NCI-H1105 treated with DMSO at 0.1 percent for 48 hours (cell line): ENCODE results near the gene CRIP2.

ENCODE experiments used
- DNase-seq: peaks from one replicate; lab custom pipeline; 2025; lab: John Stamatoyannopoulos, UW

CRIP2 gene

DNA sequence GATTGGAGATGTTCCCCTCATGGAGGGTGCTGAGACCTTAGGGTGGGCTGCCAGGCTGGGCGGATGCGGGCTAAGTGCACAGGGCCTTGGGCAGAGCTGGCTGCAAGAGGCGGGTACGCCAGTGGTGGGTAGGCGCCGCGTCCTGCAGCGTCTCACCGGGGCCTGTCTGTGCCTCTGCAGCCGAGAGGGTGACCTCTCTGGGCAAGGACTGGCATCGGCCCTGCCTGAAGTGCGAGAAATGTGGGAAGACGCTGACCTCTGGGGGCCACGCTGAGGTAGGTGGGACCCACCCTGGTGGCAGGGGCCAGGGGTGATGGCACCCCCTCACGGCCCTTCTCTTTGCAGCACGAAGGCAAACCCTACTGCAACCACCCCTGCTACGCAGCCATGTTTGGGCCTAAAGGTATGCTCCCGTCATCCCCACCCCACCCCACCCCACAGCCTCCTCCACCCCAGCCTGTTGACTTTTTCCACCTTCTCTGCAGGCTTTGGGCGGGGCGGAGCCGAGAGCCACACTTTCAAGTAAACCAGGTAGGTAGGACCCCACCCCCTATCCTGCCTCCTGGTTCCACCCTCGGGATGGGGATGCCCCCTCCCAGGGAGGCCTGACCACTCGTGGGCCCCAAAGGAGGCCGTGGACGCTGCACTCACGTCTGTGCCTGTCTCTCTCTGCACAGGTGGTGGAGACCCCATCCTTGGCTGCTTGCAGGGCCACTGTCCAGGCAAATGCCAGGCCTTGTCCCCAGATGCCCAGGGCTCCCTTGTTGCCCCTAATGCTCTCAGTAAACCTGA is 13.6 kb downstream of the CRIP2 start:
- DNase-seq = no peak

DNA sequence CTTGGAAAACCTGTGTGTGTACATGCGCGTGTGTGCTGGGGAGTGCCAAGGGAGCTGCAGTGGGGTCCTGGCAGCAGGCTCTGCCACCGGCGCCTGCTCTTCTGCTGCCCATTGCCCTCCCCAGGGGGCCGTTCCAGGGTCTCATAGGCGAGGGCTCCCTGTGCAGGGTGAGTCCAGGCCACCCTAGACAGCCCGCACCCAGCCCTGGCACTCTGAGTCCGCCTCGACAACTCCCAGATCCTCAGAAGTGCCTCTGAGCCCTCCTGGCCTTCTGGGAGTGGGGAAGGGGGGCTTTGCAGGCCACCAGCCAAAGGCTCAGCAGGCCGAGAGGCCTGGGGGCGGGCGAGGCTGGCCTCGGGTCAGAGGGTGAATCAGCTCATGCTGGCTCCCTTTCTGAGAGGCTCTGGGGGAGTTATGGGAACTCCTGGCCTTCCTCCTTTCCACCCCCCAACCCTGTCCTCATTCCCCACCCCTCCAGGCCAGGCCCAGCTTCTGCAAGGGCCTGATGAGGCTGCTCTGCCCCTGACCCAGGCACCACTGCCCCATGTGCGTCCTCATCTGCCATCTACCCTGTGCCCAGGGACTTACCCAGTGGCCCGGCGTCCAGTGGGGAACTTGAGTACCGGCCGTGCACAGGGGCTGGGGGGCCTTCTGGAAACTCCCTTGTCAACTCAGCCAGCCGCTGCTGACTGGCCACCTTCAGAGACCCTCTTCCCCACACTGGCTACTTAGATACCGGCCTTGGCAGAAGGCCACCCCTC is 14.3 kb downstream of the CRIP2 start:
- DNase-seq = no peak

DNA sequence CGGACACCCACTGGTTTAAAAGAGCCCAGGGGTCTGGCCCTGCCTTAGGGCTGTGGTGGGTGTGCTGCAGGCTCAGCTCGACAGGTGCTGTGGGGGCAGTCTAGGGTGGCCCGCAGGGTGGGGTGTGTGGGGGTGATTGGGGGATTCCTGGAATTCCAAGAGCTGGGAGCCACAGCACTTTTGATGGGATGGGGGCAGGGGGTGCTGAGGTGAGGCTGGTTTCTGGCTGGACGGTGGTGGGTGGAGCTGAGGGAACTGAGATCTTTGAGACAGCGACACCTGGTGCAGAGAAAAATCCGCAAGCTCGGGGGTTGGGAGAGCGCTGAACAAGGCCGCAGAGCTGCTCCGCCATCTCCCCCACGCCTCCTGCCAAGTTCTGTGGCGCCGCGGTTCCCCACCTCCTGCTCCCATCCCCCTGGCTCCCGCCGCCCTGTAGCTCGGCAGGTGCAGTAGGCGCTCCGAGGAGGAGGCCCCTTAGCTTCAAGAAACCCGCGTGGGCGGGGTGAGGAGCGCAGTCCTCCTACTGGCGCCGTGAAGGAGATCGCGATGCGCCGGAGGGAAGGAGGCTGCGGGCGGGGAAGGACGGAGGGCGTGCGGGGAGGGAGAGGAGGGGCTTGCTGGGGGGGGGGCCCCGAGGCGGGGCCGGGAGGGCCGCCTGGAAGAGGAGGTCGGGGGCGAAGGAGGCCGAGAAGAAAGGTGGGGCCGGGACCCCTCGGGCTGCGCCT is 15.1 kb downstream of the CRIP2 start:
- peak; percentile 92 for DNase-seq

DNA sequence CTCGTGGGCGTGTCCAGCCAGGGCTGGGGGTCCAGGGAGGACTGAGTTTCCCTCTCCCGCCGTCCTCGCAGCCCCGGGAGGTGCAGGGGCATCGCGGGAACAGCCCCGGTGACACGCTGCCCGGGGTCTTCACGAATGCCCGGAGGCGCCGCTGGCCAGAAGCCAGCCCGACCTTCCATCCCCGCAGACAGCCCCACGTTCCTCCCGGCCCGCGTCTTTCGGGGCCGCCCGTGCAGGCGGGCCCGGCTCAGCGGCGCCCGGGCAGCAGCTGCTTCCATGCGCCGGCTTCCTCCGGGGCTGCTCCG is 15.6 kb downstream of the CRIP2 start:
- no peak for DNase-seq

DNA sequence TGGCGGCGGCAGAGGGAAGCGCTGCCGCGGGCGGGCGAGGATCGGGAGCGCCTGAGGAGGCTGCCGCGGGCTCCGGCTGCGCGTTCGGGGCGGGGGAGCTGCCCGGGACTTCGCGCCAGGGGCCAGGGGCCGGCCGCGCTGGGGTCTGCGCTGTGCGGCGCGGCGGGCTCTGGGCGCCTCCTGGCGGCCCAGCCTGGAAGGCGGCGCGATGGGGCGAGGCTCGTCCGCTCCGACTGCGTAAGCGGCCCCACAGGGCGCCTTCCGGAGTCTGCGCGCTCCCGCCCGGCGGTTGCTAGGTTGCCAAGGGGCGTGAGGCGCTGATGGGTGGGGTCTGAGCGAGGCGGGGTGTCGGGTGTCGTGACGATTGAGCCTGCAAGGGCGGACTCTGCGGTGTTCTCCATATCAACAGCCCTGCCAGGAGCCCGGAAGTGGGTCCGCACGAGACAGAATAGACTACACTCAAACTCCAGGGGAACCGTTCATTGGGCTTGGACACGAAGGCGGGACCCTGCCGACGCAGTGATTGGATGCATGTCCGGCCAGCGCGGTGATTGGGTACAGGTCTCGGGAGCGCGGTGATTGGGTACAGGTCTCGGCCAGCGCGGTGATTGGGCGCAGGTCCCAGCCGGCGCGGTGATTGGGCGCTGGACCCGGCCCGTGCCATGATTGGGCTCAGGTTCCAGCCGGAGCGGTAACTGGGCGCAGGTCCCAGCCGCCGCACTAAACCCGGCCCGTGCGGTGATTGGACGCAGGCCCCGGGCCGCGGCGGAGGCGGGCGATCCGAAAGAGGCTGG is 16.1 kb downstream of the CRIP2 start, which contains the start of gene TEDC1:
TSS of gene TEDC1 (plus strand) at position 675 of the 794 bp plus-strand sequence. CDS start 130 bp downstream, outside the sequence.
- DNase-seq = peak; percentile 100

DNA sequence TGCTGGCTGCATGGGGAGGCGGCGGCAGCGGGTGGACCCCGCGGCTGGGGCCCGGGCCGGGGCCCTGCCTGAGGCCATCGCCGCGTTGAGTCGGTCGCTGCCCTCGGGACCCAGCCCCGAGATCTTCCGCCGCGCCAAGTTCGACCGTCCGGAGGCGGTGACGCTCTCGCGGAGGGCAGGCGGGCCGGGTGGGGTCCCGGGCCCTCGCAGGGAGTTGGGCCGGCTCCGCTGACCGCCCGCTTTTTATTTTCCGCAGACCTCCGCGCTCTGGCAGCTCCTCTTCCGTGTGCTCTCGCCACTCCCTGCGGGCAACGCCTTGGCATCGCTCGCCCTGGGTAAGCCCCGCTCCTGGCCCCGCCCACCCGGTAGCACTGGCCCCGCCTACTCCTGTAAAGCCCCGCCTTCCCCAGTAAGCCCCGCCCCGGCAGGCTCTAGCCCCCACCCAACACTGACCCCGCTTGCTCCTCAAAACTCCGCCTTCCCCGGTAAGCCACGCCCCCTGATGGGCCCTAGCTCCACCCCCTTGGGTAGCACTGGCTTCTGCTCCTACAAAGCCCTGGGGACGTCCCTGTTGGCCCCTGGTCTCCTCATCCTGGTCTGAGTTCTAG is 16.8 kb downstream of the CRIP2 start:
- peak; percentile 24 for DNase-seq

DNA sequence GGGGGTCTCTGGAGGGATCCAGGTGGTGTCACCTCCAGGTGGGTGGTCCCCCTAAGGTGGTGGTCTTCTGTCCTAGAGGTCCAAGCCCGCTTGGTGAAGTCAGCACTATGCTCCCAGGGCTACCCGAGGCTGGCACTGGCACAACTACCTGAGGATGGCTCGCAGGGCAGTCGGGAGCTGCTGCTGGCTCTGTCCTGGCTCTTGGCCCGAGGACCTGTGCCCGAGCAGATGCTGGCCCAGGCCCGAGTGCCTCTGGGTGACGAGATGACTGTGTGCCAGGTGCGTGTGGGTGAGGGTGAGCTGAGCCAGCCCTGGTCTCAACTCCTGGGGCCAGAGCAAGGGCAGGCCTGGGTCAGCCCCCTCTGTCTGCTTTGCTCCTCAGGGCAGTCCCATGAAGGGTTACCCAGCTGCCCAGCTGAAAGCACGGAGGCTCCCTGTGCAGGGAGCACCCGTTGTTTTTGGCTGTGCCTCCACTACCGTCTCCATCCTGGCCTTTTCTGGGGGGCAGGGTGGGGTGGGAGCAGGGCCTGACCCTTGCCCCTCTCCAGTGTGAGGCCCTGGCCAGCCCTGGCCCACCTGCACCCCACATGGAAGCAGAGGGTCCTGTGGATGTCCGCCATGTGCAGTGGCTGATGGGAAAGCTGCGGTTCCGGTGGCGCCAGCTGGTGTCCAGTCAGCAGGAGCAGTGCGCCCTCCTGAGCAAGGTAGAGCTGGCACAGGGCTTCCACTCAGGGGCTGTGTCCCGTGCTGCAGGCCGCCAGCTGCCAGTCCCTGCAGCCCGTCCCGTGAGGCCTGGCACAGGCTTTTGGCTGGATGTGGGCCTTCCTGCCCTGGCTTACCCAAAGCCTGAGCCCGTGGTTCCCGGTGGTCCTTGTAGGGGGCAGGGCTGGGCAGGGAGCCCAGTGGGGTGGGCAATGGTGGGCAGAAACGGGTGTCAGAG is 17.7 kb downstream of the CRIP2 start:
- no peak for DNase-seq

DNA sequence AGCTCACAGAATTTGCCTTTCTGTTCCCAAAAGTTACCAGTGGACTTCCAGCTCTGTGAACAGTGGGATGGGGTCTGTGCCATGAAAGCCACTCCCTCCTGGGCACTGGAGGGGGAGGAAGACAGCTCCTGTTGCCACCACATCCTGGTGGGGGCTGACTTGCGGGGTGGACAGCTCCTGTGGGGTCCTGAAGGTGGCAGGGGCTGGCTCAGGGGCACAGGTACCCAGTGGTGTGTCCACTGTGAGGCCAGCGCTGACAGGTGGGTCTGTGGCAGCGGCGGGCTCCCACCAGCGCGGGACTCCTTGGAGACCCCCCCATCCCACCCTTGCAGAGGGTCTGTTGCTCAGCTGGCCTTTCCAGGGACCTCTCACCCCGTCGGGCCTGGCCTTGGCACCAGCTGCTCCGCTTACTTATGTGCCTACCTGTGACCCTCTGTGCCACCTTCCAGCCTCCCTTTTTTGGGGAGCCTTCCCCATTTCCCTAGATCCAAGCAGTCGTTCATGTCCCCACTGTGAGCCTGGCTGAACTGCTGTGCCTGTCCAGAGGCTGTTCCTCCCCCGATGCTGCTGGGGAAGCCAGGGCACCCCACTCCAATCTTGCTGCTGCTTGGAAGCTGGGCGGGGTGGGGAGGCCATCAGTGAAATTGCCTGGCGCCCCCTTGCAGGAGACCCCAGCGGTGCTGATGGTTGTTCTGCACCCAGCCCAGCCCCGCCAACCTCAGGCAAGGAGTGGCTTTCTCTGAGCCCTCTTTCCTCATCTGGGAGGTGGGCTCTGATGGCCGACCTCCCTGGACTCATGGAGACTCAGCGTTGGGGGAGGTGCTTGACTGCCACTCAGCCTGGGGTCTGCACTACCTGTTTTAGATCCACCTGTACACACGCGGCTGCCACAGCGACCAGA is 18.6 kb downstream of the CRIP2 start:
- DNase-seq = no peak

DNA sequence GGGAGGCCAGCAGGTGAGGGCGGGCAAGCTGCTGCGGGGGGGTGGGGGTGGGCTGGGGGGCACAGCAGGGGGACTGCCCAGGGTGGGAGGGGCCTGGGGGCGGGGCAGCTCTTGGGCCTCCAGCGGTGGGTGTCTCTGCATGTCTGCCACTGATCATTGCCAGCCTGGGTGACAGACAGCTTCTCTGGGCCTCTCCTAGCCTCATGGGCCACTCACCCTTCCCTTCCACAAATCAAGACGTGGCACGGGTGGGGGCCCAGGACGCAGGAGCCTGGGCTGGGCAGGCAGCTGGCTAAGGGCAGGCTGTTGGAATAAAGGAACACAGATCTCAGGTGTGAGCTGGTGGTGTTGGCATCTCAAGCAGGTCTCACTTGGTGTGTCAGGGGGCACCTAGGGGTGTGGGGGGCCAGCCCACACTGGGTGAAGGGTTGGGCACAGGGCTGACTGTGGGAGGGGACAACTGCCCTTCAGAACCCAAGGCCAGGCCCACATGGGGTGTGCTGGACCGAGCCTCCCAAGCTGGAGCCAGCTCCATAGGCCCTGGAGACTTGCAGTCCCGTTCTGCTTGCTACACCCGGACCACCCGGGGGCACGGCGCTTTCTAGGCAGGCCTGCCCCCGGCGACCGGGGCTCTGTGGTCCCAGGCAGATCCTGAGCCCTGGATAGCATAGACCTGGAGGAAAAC is 19.4 kb downstream of the CRIP2 start:
- DNase-seq = no peak

DNA sequence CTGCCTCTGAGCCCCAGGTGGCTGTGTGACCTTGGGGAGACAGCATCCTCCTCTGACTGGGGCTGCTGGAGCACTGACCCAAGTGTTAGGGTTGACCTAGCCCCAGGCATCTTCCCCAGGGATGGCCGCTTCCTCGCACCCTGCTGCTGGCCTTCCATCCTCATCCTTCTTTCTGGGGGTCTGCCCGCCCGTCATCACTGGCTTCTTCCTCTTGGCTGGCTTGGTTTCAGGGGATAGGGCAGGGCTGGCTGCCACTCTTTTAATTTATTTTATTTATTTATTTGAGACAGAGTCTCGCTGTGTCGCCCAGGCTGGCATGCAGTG is 19.9 kb downstream of the CRIP2 start:
- DNase-seq = no peak

DNA sequence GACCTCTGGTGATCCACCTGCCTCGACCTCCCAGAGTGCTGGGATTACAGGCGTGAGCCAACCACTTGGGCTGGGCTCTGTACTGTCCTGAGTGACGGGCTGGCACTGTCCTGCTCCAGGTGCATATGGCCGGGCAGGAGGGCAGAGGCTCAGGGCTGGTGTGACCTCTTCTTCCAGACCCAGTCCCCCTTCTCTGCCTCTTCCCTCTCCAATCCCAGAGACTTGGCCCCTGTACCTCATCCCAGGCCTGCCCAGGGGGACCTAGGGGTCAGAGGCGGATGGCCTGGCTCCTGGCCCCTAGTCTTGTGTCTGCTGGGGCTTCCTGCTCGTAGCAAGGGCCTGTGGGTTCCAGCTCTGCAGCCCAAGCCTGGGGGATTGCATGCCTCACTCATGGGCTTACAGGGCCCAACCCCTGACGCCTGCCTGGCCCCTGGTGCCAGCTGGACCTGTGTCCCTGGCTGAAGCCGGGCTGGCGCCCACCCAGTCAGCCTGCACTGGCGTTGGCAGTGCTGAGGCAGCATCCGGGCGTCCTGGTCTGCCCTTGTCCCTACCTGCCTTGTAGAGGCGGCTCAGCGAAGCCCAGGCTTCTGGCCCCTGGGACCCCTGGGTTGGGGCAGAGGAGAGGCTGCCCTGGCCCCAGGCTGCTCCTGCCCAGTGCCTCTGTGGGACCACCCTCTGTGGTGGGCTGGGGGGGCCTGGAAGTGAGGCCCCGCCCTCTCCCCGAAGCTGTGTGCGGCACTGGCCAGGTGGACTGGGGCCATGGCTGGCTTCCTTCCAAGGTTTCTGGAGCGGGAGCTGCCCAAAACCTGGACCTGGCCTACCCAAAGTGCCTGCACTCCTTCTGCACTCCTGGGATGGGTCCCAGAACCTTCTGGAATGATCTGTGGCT is 20.7 kb downstream of the CRIP2 start:
- DNase-seq = no peak

DNA sequence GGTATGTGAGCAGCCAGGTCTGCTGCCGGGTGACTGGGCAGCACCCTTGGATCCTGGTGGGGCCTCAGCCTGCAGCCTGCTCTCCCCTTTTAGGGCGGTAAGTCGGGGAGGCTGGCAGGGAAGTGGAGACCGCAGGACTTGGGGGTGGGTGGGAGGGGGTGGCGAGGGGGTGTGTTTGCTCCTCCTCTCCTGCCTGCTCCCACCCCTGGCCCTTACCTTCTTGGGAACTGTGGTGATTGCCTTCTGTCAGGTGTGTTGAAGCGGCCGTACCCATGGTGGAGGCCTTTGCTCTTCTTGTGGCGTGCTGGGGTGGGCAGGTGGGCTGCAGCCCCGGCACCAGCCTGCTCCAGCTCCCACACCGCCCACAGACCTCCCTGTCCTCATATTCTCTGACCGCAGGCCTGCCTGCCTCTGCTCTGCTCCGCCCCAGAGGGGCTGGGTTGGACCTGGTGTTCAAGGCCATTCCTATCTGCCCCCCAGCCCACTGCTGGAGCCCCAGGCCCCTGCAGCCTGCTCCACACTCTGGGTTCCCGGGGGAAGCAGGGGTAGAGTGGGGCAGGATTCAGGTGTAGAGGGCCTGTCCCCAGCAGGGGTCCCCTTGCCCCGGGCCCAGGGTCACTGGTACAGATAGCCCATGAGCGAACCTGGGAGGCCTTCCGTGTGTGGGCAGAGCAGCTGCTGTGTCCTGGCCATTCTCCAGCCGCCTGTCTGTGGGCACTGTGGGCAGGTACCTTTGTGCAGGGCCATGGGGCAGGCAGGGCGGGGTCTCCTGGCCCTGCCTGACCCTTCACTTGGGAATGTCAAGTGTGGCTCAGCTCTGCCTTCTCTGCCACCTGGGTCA is 21.6 kb downstream of the CRIP2 start:
- DNase-seq = no peak

DNA sequence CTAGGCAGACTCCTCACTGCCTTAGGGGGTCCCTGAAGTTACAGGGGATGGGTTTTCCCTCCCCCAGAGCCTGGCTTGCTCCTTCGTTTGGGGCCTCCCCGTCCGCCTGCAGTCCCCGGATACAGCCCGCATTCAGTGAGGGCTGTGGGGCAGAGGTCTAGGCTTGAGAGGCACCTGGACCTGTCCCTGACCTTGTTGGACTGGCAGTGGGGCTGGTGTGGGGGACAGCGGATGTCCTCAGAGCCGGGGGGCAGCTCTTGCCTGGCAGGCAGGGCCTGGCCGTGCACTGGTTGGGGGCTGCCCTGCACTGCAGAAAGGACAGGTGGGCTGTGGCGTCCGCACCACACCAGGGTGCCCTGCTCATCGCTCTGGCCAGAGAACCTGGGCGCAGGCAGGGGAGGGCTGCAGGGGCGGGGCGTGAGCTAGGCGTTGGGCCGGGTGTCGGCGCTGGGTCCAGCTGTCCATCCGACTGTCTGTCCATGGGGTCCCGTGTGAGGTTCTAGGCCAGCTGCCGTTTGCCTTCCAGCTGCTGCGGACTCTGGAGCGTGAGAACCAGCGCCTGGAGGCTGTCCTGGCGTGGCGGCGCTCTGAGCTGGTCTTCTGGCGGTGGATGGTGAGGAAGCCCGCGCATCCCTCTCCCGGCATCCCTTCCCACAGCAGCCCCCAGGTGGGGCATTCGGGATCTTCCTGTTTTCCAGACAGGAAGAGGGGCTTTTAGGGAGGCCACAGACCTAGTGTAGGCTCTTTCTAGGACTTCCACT is 22.4 kb downstream of the CRIP2 start:
- DNase-seq = no peak

DNA sequence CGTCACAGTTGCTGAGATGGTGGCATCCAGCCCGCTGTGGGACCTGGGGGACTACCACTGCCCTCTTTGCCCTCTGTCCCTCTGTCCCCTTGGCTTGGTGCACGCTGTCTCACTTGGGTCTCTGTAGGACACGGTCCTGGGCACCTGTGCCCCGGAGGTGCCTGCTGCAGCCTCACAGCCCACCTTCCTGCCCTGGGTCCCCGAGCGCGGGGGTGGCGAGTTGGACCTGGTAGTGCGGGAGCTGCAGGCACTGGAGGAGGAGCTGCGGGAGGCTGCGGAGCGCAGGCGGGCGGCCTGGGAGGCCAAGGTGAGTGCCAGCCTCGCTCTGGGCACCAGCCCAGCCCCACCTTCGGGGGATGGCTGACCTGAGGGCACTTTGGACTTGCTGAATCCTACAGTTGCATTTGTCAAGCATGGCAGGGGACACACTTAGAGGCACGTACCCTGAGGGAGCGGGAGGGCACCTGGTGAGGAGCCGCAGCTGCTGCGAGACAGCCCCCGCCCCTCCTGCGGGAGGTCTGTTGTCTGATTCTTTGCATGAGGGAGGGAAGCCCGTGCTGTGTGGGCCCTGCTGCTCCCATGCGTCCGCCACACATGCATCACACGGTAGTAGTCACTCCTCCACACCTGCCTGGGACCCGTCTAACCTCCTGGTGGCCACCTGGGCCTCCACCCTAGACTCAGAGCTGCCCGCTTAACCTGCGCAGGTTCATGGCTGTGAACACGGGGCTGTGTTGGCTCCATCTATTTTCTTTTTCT is 23.2 kb downstream of the CRIP2 start:
- no peak for DNase-seq

DNA sequence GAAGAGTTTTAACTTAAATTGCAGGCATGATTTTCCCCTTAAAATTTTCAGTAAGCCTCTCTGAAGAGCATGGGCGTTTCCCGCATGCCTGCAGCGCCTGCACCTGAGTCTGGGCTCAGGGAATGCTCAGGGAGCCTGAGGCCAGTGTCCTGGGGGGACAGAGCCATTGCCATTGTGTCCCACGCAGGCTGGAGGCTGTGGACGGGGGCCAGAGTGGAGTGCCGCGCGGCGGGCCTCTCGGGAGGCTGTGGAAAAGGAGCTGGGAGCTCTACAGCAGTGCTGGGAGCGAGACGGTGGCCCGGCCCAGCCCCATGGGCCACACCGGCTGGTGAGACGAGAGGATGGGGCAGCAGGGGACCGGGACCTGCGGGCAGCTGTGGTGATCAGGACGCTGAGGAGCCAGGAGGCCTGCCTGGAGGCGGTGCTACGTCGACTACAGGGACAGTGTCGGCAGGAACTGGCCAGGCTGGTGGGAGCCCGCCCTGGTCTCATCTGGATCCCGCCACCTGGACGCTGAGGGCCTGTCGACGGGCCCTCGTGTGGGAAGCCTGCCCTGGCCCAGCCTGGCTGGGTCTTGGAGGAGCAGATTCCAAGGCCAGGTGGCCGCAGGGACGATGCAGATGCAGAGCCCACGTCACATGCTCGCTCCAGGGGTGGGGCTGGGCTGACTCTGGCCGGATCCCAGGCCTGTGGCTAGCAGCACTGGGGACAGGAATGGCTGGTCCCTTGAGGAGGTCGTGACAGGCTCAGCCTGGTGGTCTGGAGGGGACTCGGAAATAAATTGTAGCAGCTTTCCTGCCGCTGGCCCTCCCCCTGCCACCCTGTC is 24.0 kb downstream of the CRIP2 start:
- no peak for DNase-seq
